ENCODE results near the gene CRELD2.
"Not testable (repeated sequence)": the region's sequence is repeated elsewhere in the genome, so short reads cannot be mapped to it uniquely, and the experiment has no call there.

Gene CRELD2

GRCh38 chr22:49943405-49943765, 25.0 kb downstream of the CRELD2 start:
- Histone ChIP-seq H3K27me3 (ENCODE audit: control insufficient read depth, insufficient read depth, low read length) (no peaks in the 10 kb centered on the region), H3K9ac (no peak overlapping the region), H3K36me3 (ENCODE audit: control insufficient read depth, insufficient read depth, low read length) (no peaks in the 10 kb centered on the region), H3K4me2 (ENCODE audit: low read length) (no peak overlapping the region), H2AFZ (no peak overlapping the region), H3K4me3 (ENCODE audit: low read depth, low read length) (no peak overlapping the region), H3K27ac (no peak overlapping the region), H3K9me3 (ENCODE audit: control insufficient read depth, low read length) (no peaks in the 10 kb centered on the region), H3K4me1 (no peaks in the 10 kb centered on the region), H3K79me2 (no peaks in the 10 kb centered on the region)
- TF ChIP-seq CTCF (IDR thresholded peaks at IDR 0.05), result no peak

- no peak for TF ChIP-seq CTCF (IDR thresholded peaks at IDR 0.05)
- Histone ChIP-seq H3K9me3 (ENCODE audit: control insufficient read depth, low read length) (no peaks in the 10 kb centered on the region), H2AFZ (no peak overlapping the region), H3K27ac (no peak overlapping the region), H3K4me2 (ENCODE audit: low read length) (no peak overlapping the region), H3K9ac (no peak overlapping the region), H3K4me3 (ENCODE audit: low read depth, low read length) (no peak overlapping the region), H3K79me2 (no peaks in the 10 kb centered on the region), H3K4me1 (peaks cover 2% of the 10 kb centered on the region), H3K27me3 (ENCODE audit: control insufficient read depth, insufficient read depth, low read length) (no peaks in the 10 kb centered on the region), H3K36me3 (ENCODE audit: control insufficient read depth, insufficient read depth, low read length) (no peaks in the 10 kb centered on the region)
These were observed 25.5 kb downstream of the CRELD2 start for GRCh38 chr22:49943771-49944398.

- Histone ChIP-seq H3K27ac (no peak overlapping the region), H3K4me3 (ENCODE audit: low read depth, low read length) (no peak overlapping the region)
- TF ChIP-seq CTCF (IDR thresholded peaks at IDR 0.05), result no peak
These were observed 26.0 kb downstream of the CRELD2 start for GRCh38 chr22:49944399-49944891.

GRCh38 chr22:49945042-49945794, 26.8 kb downstream of the CRELD2 start:
- not testable (repeated sequence) for H2AFZ ChIP-seq; H3K4me1 ChIP-seq; H3K9me3 ChIP-seq (ENCODE audit: control insufficient read depth, low read length); H3K27ac ChIP-seq; H3K4me3 ChIP-seq (ENCODE audit: low read depth, low read length); H3K36me3 ChIP-seq (ENCODE audit: control insufficient read depth, insufficient read depth, low read length); H3K27me3 ChIP-seq (ENCODE audit: control insufficient read depth, insufficient read depth, low read length); H3K4me2 ChIP-seq (ENCODE audit: low read length); H3K9ac ChIP-seq; H3K79me2 ChIP-seq

More at GRCh38 chr22:49944399-49944891, 26.0 kb downstream of the CRELD2 start:
- H3K4me2 ChIP-seq (ENCODE audit: low read length), result no peak overlapping the region
- no peak overlapping the region for H2AFZ ChIP-seq
- H3K36me3 ChIP-seq (ENCODE audit: control insufficient read depth, insufficient read depth, low read length), result no peaks in the 10 kb centered on the region
- no peak overlapping the region for H3K9ac ChIP-seq
- no peaks in the 10 kb centered on the region for H3K9me3 ChIP-seq (ENCODE audit: control insufficient read depth, low read length)
- H3K4me1 ChIP-seq, result peaks cover 5% of the 10 kb centered on the region
- H3K27me3 ChIP-seq (ENCODE audit: control insufficient read depth, insufficient read depth, low read length), result no peaks in the 10 kb centered on the region
- no peaks in the 10 kb centered on the region for H3K79me2 ChIP-seq

GRCh38 chr22:49946612-49947295, 28.3 kb downstream of the CRELD2 start:
- no peak for TF ChIP-seq CTCF (IDR thresholded peaks at IDR 0.05)
- Histone ChIP-seq H3K9ac (no peak overlapping the region), H3K27me3 (ENCODE audit: control insufficient read depth, insufficient read depth, low read length) (no peaks in the 10 kb centered on the region), H3K4me2 (ENCODE audit: low read length) (no peak overlapping the region), H3K4me3 (ENCODE audit: low read depth, low read length) (no peak overlapping the region), H3K4me1 (peaks cover 8% of the 10 kb centered on the region), H3K79me2 (no peaks in the 10 kb centered on the region), H3K27ac (no peak overlapping the region), H3K9me3 (ENCODE audit: control insufficient read depth, low read length) (no peaks in the 10 kb centered on the region), H3K36me3 (ENCODE audit: control insufficient read depth, insufficient read depth, low read length) (no peaks in the 10 kb centered on the region), H2AFZ (no peak overlapping the region)

Data from parathyroid adenoma (tissue), 2 donors.